ENCODE data around the gene TYROBP. TPM values are rescaled to one million over a fixed set of nuclear protein-coding genes. Genes with fewer than 3 reads are reported as not detected.
"Not testable (repeated sequence)": the region's sequence is repeated elsewhere in the genome, so short reads cannot be mapped to it uniquely, and the experiment has no call there.

Gene TYROBP
- total RNA-seq, 1 donor from 2014 or later: not detected

- intact Hi-C loops (cut with micrococcal nuclease): no loop called here
Observed at GRCh38 chr19:35879068-35879467, 29.0 kb downstream of the TYROBP start.

- intact Hi-C loops (cut with micrococcal nuclease): no loop called here
Observed at GRCh38 chr19:35874392-35874930, 33.6 kb downstream of the TYROBP start.

- intact Hi-C loops (cut with micrococcal nuclease): no loop called here
Observed at GRCh38 chr19:35872180-35872579, 35.9 kb downstream of the TYROBP start.

- intact Hi-C loops (cut with micrococcal nuclease): no loop called here
Observed at GRCh38 chr19:35871611-35872010, 36.5 kb downstream of the TYROBP start.

- intact Hi-C loops (cut with micrococcal nuclease): no loop called here
Observed at GRCh38 chr19:35870798-35871197, 37.3 kb downstream of the TYROBP start.

GRCh38 chr19:35870124-35870736 lies 37.9 kb downstream of the TYROBP start:
- intact Hi-C loops (cut with micrococcal nuclease): not testable (repeated sequence)

- intact Hi-C loops (cut with micrococcal nuclease): loop anchor here (2.0 to 10.0 kb wide), 2 partner anchors 95 to 175 kb away; partner anchors contain the start of gene ARHGAP33
Observed at GRCh38 chr19:35869327-35870123, 38.6 kb downstream of the TYROBP start.

- intact Hi-C loops (cut with micrococcal nuclease): loop anchor here (2.0 to 10.0 kb wide), 2 partner anchors 94 to 174 kb away; partner anchors contain the start of gene ARHGAP33
Observed at GRCh38 chr19:35868823-35869326, 39.2 kb downstream of the TYROBP start.

GRCh38 chr19:35868172-35868822 lies 39.8 kb downstream of the TYROBP start, which contains the start of gene APLP1:
TSS of gene APLP1 (plus strand) at chr19:35868574. CDS start at chr19:35868637, 63 bp downstream.
- intact Hi-C loops (cut with micrococcal nuclease): loop anchor here (2.0 to 10.0 kb wide), 2 partner anchors 93 to 173 kb away; partner anchors contain the start of gene ARHGAP33

GRCh38 chr19:35863018-35863417 lies 45.1 kb downstream of the TYROBP start:
- intact Hi-C loops (cut with micrococcal nuclease): loop anchor here (10.0 kb wide), 1 partner anchor 168 kb away; no protein-coding TSS in a partner anchor

- intact Hi-C loops (cut with micrococcal nuclease): loop anchor here (10.0 kb wide), 1 partner anchor 168 kb away; no protein-coding TSS in a partner anchor
Observed at GRCh38 chr19:35862528-35862927, 45.6 kb downstream of the TYROBP start.

GRCh38 chr19:35861640-35862160 lies 46.4 kb downstream of the TYROBP start:
- intact Hi-C loops (cut with micrococcal nuclease): loop anchor here (10.0 kb wide), 1 partner anchor 167 kb away; no protein-coding TSS in a partner anchor

GRCh38 chr19:35860818-35861639 lies 47.1 kb downstream of the TYROBP start:
- intact Hi-C loops (cut with micrococcal nuclease): loop anchor here (10.0 kb wide), 1 partner anchor 166 kb away; no protein-coding TSS in a partner anchor

- intact Hi-C loops (cut with micrococcal nuclease): loop anchor here (10.0 kb wide), 1 partner anchor 166 kb away; no protein-coding TSS in a partner anchor
Observed at GRCh38 chr19:35860436-35860817, 47.7 kb downstream of the TYROBP start.

GRCh38 chr19:35859414-35859813 lies 48.7 kb downstream of the TYROBP start:
- intact Hi-C loops (cut with micrococcal nuclease): no loop called here

- intact Hi-C loops (cut with micrococcal nuclease): no loop called here
Observed at GRCh38 chr19:35858311-35858710, 49.8 kb downstream of the TYROBP start.

GRCh38 chr19:35856546-35857149 lies 51.4 kb downstream of the TYROBP start, which contains the start of gene KIRREL2:
TSS of gene KIRREL2 (plus strand) at chr19:35856911. CDS start at chr19:35857120, 209 bp downstream.
- intact Hi-C loops (cut with micrococcal nuclease): no loop called here
